PC-9 (cell line): Measurements from ENCODE around the gene NBEA. TPM values are rescaled to one million over a fixed set of nuclear protein-coding genes. Genes with fewer than 3 reads are reported as not detected.

ENCODE experiments used
- BruUV-seq: library from RNA; stranded (reverse); fragments of 400-500 nt; replicated peaks from 2 replicates; lab custom pipeline; 2021; lab: Mats Ljungman, UMichigan
- CTCF ChIA-PET: fragments of 300-600 bp; sonication (Branson Sonifier 250); formaldehyde crosslinking; loops from one replicate; lab custom pipeline; 2022; ENCODE audit warnings: antibody characterized with exemption; lab: Charles Lee
- POLR2A ChIA-PET: fragments of 300-600 bp; sonication (Branson Sonifier 250); formaldehyde crosslinking; loops from one replicate; lab custom pipeline; 2022; ENCODE audit warnings: antibody characterized with exemption; ENCODE audit not compliant: unreplicated experiment; lab: Charles Lee
- DNase-seq, 2 experiments: peaks; one replicate each; pipeline versions ENCODE4 v3.0.0 to v3.0.0-alpha.2; 2015 to 2022; ENCODE audit warnings: mixed read lengths in 1 of 2
- H2AFZ ChIP-seq: fragments of 200-600 bp; sonication (generic); 2 replicates; pipeline ENCODE4 v1.8.1; 2017; ENCODE audit warnings: antibody characterized with exemption
- H3F3A ChIP-seq: fragments of 200-600 bp; sonication (generic); 2 replicates; pipeline ENCODE4 v1.8.1; 2017; ENCODE audit warnings: antibody characterized with exemption, mild to moderate bottlenecking, low read depth; ENCODE audit not compliant: insufficient read depth
- H3K27ac ChIP-seq: fragments of 200-600 bp; sonication (generic); 2 replicates; pipeline ENCODE4 v1.6.1; 2016; ENCODE audit warnings: mixed run types
- H3K27me3 ChIP-seq: fragments of 200-600 bp; sonication (generic); 2 replicates; pipeline ENCODE4 v1.6.1; 2016; ENCODE audit warnings: low read depth, mixed run types; ENCODE audit not compliant: insufficient read depth
- H3K36me3 ChIP-seq: fragments of 200-600 bp; sonication (generic); 2 replicates; pipeline ENCODE4 v1.6.1; 2016; ENCODE audit warnings: low read depth, mixed run types
- H3K4me1 ChIP-seq: fragments of 200-600 bp; sonication (generic); replicated peaks from 2 replicates; pipeline ENCODE4 v1.6.1; 2016; ENCODE audit warnings: mixed run types; ENCODE audit not compliant: insufficient read depth
- H3K4me2 ChIP-seq: fragments of 200-600 bp; sonication (generic); 2 replicates; pipeline ENCODE4 v1.6.1; 2017; ENCODE audit warnings: mixed run types
- H3K4me3 ChIP-seq: fragments of 200-600 bp; sonication (generic); 2 replicates; pipeline ENCODE4 v1.6.1; 2016; ENCODE audit warnings: mixed run types
- H3K79me2 ChIP-seq: fragments of 200-600 bp; sonication (generic); 2 replicates; pipeline ENCODE4 v1.6.1; 2017; ENCODE audit warnings: low read depth, mixed run types
- H3K9me2 ChIP-seq: fragments of 200-600 bp; sonication (generic); 2 replicates; pipeline ENCODE4 v1.8.1; 2017; ENCODE audit warnings: mild to moderate bottlenecking; ENCODE audit not compliant: insufficient read depth
- H3K9me3 ChIP-seq: fragments of 200-600 bp; sonication (generic); 2 replicates; pipeline ENCODE4 v1.8.1; 2016; ENCODE audit warnings: low read depth; ENCODE audit not compliant: insufficient read depth
- H4K20me1 ChIP-seq: fragments of 200-600 bp; sonication (generic); 2 replicates; pipeline ENCODE4 v1.8.1; 2017; ENCODE audit not compliant: insufficient read depth
- CTCF ChIP-seq: fragments of 200-600 bp; sonication (generic); conservative IDR thresholded peaks from 2 replicates; pipeline ENCODE4 v1.6.1; 2017; ENCODE audit warnings: mixed run types, antibody characterized with exemption, mild to moderate bottlenecking, moderate library complexity
- EZH2 ChIP-seq: fragments of 200-600 bp; sonication (generic); IDR thresholded peaks from 2 replicates; pipeline ENCODE4 v1.8.0; 2017; ENCODE audit warnings: antibody characterized with exemption, low read depth
- intact Hi-C: fragments of 100-400 bp; cut with micrococcal nuclease; formaldehyde crosslinking; loops from one replicate; pipeline ENCODE4 v1.10.0; 2022; ENCODE audit not compliant: unreplicated experiment
- total RNA-seq: library from RNA; stranded (reverse); gene quantifications from 2 replicates; pipeline ENCODE4 v1.2.3, GENCODE V29; 2021

NBEA gene
- total RNA-seq, 1 experiment from 2014 or later: 4.0 TPM

- DNase-seq: no peak
- H3K36me3 ChIP-seq: no peaks in the 10 kb centered on the region
- intact Hi-C loops: no loop called here
- POLR2A ChIA-PET: no interaction called here
- BruUV-seq: no TSS peak
- no peaks in the 10 kb centered on the region for H4K20me1 ChIP-seq
- H3K4me3 ChIP-seq: no peak overlapping the region
- no peaks in the 10 kb centered on the region for H3K4me1 ChIP-seq
- H3K27me3 ChIP-seq: no peaks in the 10 kb centered on the region
- no peaks in the 10 kb centered on the region for H3K79me2 ChIP-seq
- no peak overlapping the region for H3K4me2 ChIP-seq
- TF ChIP-seq EZH2: no peak
- no peak for TF ChIP-seq CTCF
- CTCF ChIA-PET: no interaction called here
- H3K27ac ChIP-seq: no peak overlapping the region
- H3F3A ChIP-seq: no peaks in the 10 kb centered on the region
- no peak overlapping the region for H2AFZ ChIP-seq
- H3K9me3 ChIP-seq: no peaks in the 10 kb centered on the region
- H3K9me2 ChIP-seq: no peaks in the 10 kb centered on the region; the same call in 1 of the 2 replicates
Observed at GRCh38 chr13:35332134-35332533, 390.1 kb downstream of the NBEA start.

GRCh38 chr13:35333157-35333556, 391.1 kb downstream of the NBEA start:
- Histone ChIP-seq H3F3A (no peaks in the 10 kb centered on the region), H4K20me1 (no peaks in the 10 kb centered on the region), H3K9me3 (no peaks in the 10 kb centered on the region), H3K27me3 (no peaks in the 10 kb centered on the region), H3K36me3 (no peaks in the 10 kb centered on the region), H3K27ac (no peak overlapping the region), H3K9me2 (no peaks in the 10 kb centered on the region; the same call in 1 of the 2 replicates), H3K4me3 (no peak overlapping the region), H3K4me2 (no peak overlapping the region), H2AFZ (no peak overlapping the region), H3K4me1 (no peaks in the 10 kb centered on the region), H3K79me2 (no peaks in the 10 kb centered on the region)
- DNase-seq: no peak
- intact Hi-C loops: no loop called here
- POLR2A ChIA-PET: no interaction called here
- BruUV-seq: no TSS peak
- CTCF ChIA-PET: no interaction called here
- TF ChIP-seq EZH2 (no peak), CTCF (no peak)

- Histone ChIP-seq H3K4me2 (no peak overlapping the region), H3K9me3 (no peaks in the 10 kb centered on the region), H3K27ac (no peak overlapping the region), H3K79me2 (no peaks in the 10 kb centered on the region), H3K4me1 (no peaks in the 10 kb centered on the region), H3K36me3 (no peaks in the 10 kb centered on the region), H3K27me3 (no peaks in the 10 kb centered on the region), H4K20me1 (no peaks in the 10 kb centered on the region), H3K9me2 (no peaks in the 10 kb centered on the region), H2AFZ (no peak overlapping the region), H3K4me3 (no peak overlapping the region), H3F3A (no peaks in the 10 kb centered on the region)
- ChIA-PET CTCF (no interaction called here), POLR2A (no interaction called here)
- no TSS peak for BruUV-seq
- DNase-seq: no peak
- intact Hi-C loops: no loop called here
- TF ChIP-seq CTCF (no peak), EZH2 (no peak)
Observed at GRCh38 chr13:35342440-35342839, 400.4 kb downstream of the NBEA start.
